Motor neuron (in vitro differentiated cells): ENCODE data around the gene SURF6. TPM values are rescaled to one million over a fixed set of nuclear protein-coding genes. Genes with fewer than 3 reads are reported as not detected.
A peak's percentile ranks its signal among the peaks of the same experiment; 100 is the strongest.
"Not testable (repeated sequence)": the region's sequence is repeated elsewhere in the genome, so short reads cannot be mapped to it uniquely, and the experiment has no call there.

ENCODE experiments used
- ATAC-seq, 8 experiments: fragments of 200-7000 bp; cut with Tn5 transposase; replicated peaks in 6 of 8; 2 replicates each; pipeline ENCODE4 v1.8.0; 2021; ENCODE audit warnings: mild to moderate bottlenecking in 8 of 8, moderate library complexity in 8 of 8
- H3K27ac ChIP-seq, 2 donors: fragments of 250-450 bp; sonication (Bioruptor Pico); 2 replicates each; pipeline ENCODE4 v1.9.0; 2021; ENCODE audit warnings: antibody characterized with exemption in 2 of 2, mild to moderate bottlenecking in 2 of 2, moderate library complexity in 1 of 2
- H3K4me1 ChIP-seq, 2 donors: fragments of 250-450 bp; sonication (Bioruptor Pico); replicated peaks in 1 of 2; 2 replicates each; pipeline ENCODE4 v1.6.1; 2021; ENCODE audit warnings: antibody characterized with exemption in 2 of 2, mild to moderate bottlenecking in 2 of 2, moderate library complexity in 1 of 2
- H3K4me3 ChIP-seq, 5 donors: fragments of 250-450 bp; sonication (Bioruptor Pico); 2 replicates each; pipeline ENCODE4 v1.9.0; 2021; ENCODE audit warnings: antibody characterized with exemption in 5 of 5, mild to moderate bottlenecking in 5 of 5, moderate library complexity in 4 of 5
- WGBS, 10 experiments: fragments of 450-650 bp; shearing (Covaris generic); methylation state at CpG; one replicate each; pipeline ENCODE4 v1.0.0; 2022; 5-methylcytosine and 5-hydroxymethylcytosine counted together
- in situ Hi-C, 9 experiments: fragments of 400-800 bp; cut with MboI; loops; one replicate each; pipeline ENCODE4 v1.15.0; 2021; ENCODE audit warnings: low sequenced_read_pairs in 9 of 9, low pct_unique_long_range_greater_than_20kb in 2 of 9; ENCODE audit not compliant: unreplicated experiment in 9 of 9
- total RNA-seq, 8 experiments: library from RNA; unstranded; fragments of 300-600 nt; gene quantifications; 2 replicates each; pipeline versions ENCODE4 v1.2.3 to v1.2.4, GENCODE V29; 2022

SURF6 gene
- total RNA-seq, 8 experiments from 2014 or later: 14.8 to 27.8 (median 17.8) TPM

- in situ Hi-C loops: loop anchor here in 2 of 9 experiments (25.0 kb wide), 1 partner anchor 154 kb away; no protein-coding TSS in a partner anchor
- Histone ChIP-seq H3K4me1 (peaks cover 4 to 9% of the 10 kb centered on the region in 2 donors), H3K27ac (no peak overlapping the region), H3K4me3 (no peak overlapping the region)
- peak in 3 of 8 experiments; percentile 18 to 61 (median 30) for ATAC-seq
- 67 to 100% (median 100%) methylated on average over 1 to 3 of the region's 15 CpGs; no CpG with 5 or more reads in 4 of the 10 experiments for WGBS, 10 experiments
Observed at GRCh38 chr9:133341369-133342068, 5.5 kb upstream of the SURF6 start.

DNA sequence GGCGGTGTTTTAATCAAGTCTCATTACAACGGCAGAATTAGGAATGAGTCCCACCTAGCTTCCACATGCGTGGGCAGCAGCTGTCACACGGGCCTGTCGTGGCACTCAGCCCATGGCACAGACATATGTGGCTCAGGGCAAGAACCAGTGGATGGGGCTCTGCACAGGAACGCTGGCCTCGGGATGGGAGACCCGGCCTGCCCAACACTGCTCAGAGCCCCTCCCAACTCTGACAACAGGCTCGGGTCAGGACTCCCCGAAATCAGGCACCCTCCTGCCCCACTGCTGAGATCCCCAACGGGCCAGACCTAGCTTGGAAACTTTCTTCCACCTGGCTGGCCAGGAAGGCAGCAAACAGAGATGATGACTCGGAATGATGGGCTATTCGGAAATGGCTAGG lies 4.9 kb upstream of the SURF6 start:
- ATAC-seq: no peak
- Histone ChIP-seq H3K27ac (no peak overlapping the region), H3K4me3 (no peak overlapping the region), H3K4me1 (peaks cover 3 to 5% of the 10 kb centered on the region in 2 donors)
- in situ Hi-C loops: loop anchor here in 2 of 9 experiments (25.0 kb wide), 1 partner anchor 154 kb away; no protein-coding TSS in a partner anchor
- WGBS, 10 experiments: 75 to 94% (median 91%) methylated on average over 2 to 5 of the region's 13 CpGs; no CpG with 5 or more reads in 4 of the 10 experiments

DNA sequence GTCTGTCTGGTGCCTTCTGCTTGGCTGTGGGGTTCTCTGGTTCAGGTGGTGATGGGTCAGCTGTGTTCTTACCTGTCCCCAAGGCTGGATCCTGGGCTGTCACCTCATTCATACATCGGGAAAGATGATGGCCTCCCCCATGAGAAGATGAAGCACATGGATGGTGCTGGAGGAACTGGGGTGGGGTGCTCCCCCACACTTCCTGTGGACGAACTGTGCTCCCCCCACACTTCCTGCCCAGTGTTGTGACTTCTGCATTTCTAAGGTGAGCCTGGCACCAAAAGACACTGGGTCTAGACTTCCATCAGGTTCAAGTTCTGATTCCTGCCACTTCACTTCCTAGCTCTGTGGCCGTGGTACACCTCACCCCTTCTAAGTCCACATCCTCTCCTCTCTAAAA lies 4.3 kb upstream of the SURF6 start:
- Histone ChIP-seq H3K4me3 (no peak overlapping the region), H3K4me1 (peaks cover 3 to 5% of the 10 kb centered on the region in 2 donors), H3K27ac (no peak overlapping the region)
- in situ Hi-C loops: loop anchor here in 2 of 9 experiments (25.0 kb wide), 1 partner anchor 153 kb away; no protein-coding TSS in a partner anchor
- ATAC-seq: no peak
- 83 to 100% (median 100%) methylated on average over 1 of the region's 3 CpGs; no CpG with 5 or more reads in 4 of the 10 experiments for WGBS, 10 experiments

GRCh38 chr9:133339641-133340040 lies 3.7 kb upstream of the SURF6 start:
- H3K4me3 ChIP-seq: no peak overlapping the region
- no peak for ATAC-seq
- 65 to 100% (median 93%) methylated on average over 1 to 5 of the region's 5 CpGs; no CpG with 5 or more reads in 2 of the 10 experiments for whole genome bisulfite sequencing, 10 experiments
- in situ Hi-C loops: loop anchor here in 2 of 9 experiments (25.0 kb wide), 1 partner anchor 152 kb away; no protein-coding TSS in a partner anchor
- no peak overlapping the region for H3K27ac ChIP-seq
- peaks cover 8 to 10% of the 10 kb centered on the region in 2 donors for H3K4me1 ChIP-seq

DNA sequence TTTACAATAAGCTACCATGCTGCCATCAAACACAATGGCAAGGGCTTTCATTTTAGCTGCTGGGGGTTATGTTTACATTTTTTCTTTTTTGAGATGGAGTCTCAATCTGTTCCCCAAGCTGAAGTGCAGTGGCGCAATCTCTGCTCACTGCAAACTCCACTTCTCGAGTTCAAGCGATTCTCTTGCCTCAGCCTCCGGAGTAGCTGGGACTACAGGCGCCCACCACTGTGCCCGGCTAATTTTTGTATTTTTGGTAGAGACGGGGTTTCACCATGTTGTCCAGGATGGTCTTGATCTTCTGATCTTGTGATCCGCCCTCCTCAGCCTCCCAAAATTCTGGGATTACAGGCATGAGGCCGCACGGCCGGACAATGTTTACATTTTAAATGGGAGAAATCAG lies 1.1 kb downstream of the SURF6 start:
- Histone ChIP-seq H3K4me1 (peaks cover 10 to 12% of the 10 kb centered on the region in 2 donors), H3K4me3 (peak overlapping the region; percentile 67 to 96 (median 84))
- WGBS, 10 experiments: 40 to 90% (median 78%) methylated on average over 1 to 11 of the region's 11 CpGs; no CpG with 5 or more reads in 1 of the 10 experiments
- in situ Hi-C loops: loop anchor here in 2 of 9 experiments (25.0 kb wide), 1 partner anchor 148 kb away; no protein-coding TSS in a partner anchor
- not testable (repeated sequence) for H3K27ac ChIP-seq, ATAC-seq

DNA sequence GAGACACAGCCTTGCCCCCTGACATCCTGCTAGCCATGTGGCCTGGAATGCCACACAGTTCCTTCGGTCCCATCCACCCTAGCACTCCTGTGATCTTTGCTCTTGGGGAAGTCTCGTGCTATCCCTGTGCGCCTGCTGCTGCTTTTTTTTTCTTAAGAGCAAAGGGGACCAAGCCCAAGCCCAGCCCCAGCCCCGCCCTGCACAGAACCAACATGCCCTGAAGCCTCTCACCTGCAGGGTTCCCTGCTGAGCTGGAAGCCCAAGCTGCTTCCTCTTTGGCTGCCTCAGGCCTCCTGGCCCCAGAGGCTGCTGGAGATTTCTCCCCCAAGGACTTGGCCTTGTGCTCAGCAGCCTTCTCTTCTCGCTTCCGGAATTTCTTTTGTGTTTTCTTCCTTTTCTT lies 1.8 kb downstream of the SURF6 start:
- in situ Hi-C loops: loop anchor here in 2 of 9 experiments (25.0 kb wide), 1 partner anchor 147 kb away; no protein-coding TSS in a partner anchor
- no peak overlapping the region for H3K4me3 ChIP-seq

GRCh38 chr9:133333566-133333965 lies 2.4 kb downstream of the SURF6 start:
- Histone ChIP-seq H3K4me3 (no peak overlapping the region), H3K4me1 (peaks cover 10 to 12% of the 10 kb centered on the region in 2 donors), H3K27ac (no peak overlapping the region)
- 100% methylated on average over 2 to 6 of the region's 10 CpGs; no CpG with 5 or more reads in 6 of the 10 experiments for WGBS, 10 experiments
- in situ Hi-C loops: loop anchor here in 2 of 9 experiments (25.0 kb wide), 1 partner anchor 146 kb away; no protein-coding TSS in a partner anchor
- ATAC-seq: no peak

More for the DNA sequence above, 1.8 kb downstream of the SURF6 start:
- Histone ChIP-seq H3K27ac (no peak overlapping the region), H3K4me1 (peaks cover 10 to 12% of the 10 kb centered on the region in 2 donors)
- 73 to 100% (median 100%) methylated on average over 1 to 5 of the region's 6 CpGs; no CpG with 5 or more reads in 4 of the 10 experiments for WGBS, 10 experiments
- no peak for ATAC-seq

DNA sequence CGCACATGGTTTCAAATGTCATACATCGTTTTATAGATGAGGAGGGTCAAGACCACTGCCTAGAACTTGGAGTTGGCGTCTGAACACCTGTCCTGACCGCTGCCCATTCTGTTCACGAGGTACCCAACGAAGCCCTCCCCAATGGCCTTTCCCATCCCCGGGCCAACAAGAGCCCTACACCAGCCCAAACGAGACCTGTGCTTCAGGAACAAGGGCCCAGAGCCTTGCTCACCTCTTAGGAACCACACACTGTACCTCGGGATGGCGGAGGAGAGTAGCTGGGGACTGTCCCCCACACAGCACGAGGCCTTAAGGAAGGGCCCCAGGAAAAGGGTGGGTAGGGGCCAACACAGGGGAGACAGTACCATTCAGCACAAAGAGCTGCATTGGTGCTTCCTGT lies 3.0 kb downstream of the SURF6 start:
- in situ Hi-C loops: loop anchor here in 2 of 9 experiments (25.0 kb wide), 1 partner anchor 146 kb away; no protein-coding TSS in a partner anchor
- Histone ChIP-seq H3K27ac (no peak overlapping the region), H3K4me1 (peaks cover 10 to 12% of the 10 kb centered on the region in 2 donors), H3K4me3 (no peak overlapping the region)
- ATAC-seq: no peak
- WGBS, 10 experiments: 94 to 100% (median 99%) methylated on average over 1 to 6 of the region's 11 CpGs; no CpG with 5 or more reads in 2 of the 10 experiments

- WGBS, 10 experiments: 60 to 100% (median 92%) methylated on average over 1 to 6 of the region's 20 CpGs; no CpG with 5 or more reads in 3 of the 10 experiments
- no peak overlapping the region for H3K4me3 ChIP-seq
- H3K4me1 ChIP-seq: peaks cover 10 to 12% of the 10 kb centered on the region in 2 donors
- no peak overlapping the region for H3K27ac ChIP-seq
- no peak for ATAC-seq
- in situ Hi-C loops: loop anchor here in 2 of 9 experiments (25.0 kb wide), 1 partner anchor 145 kb away; no protein-coding TSS in a partner anchor
Observed at GRCh38 chr9:133332381-133332730, 3.6 kb downstream of the SURF6 start.

- Histone ChIP-seq H3K4me1 (peaks cover 10% of the 10 kb centered on the region in 2 donors), H3K4me3 (no peak overlapping the region), H3K27ac (no peak overlapping the region)
- in situ Hi-C loops: loop anchor here in 2 of 9 experiments (25.0 kb wide), 1 partner anchor 145 kb away; no protein-coding TSS in a partner anchor
- no peak for ATAC-seq
- WGBS, 10 experiments: 94 to 100% (median 97%) methylated on average over 3 to 26 of the region's 57 CpGs; no CpG with 5 or more reads in 4 of the 10 experiments
Observed at GRCh38 chr9:133331641-133332380, 4.2 kb downstream of the SURF6 start.

DNA sequence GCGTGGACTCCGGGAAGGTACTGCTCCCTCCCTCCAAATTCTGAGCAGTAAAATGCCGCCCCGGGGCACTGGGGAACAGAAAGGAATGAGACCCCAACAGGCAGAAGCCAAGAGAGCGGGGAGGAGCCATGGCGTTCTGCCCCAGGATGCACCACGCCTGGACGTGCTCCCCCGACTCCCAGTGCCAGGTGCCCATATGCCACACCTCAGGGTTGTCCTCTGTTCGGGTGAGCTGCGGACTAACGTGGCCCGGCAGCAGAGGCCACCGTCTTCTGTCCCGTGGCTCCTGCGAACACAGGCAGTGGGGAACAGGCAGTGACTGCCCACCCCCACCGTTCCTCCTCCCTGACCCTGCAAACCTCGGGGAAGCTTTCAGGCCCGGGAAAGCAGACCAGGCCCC lies 4.8 kb downstream of the SURF6 start:
- no peak for ATAC-seq
- in situ Hi-C loops: loop anchor here in 2 of 9 experiments (25.0 kb wide), 1 partner anchor 144 kb away; no protein-coding TSS in a partner anchor
- H3K4me1 ChIP-seq: peaks cover 6 to 7% of the 10 kb centered on the region in 2 donors
- no peak overlapping the region for H3K4me3 ChIP-seq
- WGBS, 10 experiments: 71 to 93% (median 83%) methylated on average over 2 to 15 of the region's 19 CpGs; no CpG with 5 or more reads in 4 of the 10 experiments
- H3K27ac ChIP-seq: no peak overlapping the region

DNA sequence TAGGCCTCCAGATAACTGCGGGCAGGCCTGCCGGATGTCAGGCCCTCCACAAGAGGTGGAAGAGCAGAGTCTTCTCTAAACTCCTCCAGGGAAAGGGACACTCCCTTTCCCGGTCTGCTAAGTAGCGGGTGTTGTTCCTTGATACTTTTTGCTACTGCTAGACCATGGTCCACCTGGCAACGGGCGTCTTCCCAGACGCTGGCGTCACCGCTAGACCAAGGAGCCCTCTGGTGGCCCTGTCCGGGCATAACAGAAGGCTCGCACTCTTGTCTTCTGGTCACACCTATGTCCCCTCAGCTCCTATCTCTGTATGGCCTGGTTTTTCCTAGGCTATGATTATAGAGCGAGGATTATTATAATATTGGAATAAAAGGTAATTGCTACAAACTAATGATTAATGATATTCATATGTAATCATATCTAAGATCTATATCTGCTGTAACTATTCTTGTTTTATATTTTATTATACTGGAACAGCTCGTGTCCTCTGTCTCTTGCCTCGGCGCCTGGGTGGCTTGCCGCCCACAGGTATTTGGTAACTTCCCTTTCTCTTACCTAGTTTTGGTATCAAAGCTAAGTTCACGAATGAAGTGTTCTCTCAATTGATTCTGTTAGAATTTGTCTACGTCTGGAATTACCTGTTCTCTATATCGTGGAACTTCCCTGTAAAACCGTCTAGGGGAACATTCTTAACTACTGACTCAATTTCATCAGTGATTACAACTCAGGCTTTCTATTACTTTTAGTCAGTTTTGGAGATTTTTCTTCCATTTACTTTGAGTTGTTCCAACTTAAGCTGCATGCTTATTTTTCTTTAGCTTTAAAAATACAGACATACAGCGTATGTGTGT lies 6.5 kb downstream of the SURF6 start:
- H3K27ac ChIP-seq, ATAC-seq, H3K4me3 ChIP-seq, H3K4me1 ChIP-seq: not testable (repeated sequence)
- 80 to 93% (median 88%) methylated on average over 2 to 12 of the region's 21 CpGs for WGBS, 10 experiments
- in situ Hi-C loops: loop anchor here in 4 of 9 experiments (10.0 to 25.0 kb wide), 2 partner anchors 142 to 145 kb away; no protein-coding TSS in a partner anchor
